Loucy (cell line): ENCODE results near the gene ALG8.

Source experiments
- H2AFZ ChIP-seq: fragments of 200-600 bp; sonication (generic); 2 replicates; pipeline ENCODE4 v1.6.0; 2016; ENCODE audit warnings: antibody characterized with exemption, mild to moderate bottlenecking, low read length, moderate library complexity
- H3F3A ChIP-seq: fragments of 200-600 bp; 2 replicates; pipeline ENCODE4 v1.6.0; 2016; ENCODE audit warnings: antibody characterized with exemption, low read depth, mild to moderate bottlenecking
- H3K27me3 ChIP-seq: fragments of 200-600 bp; sonication (generic); 2 replicates; pipeline ENCODE4 v1.6.1; 2014; ENCODE audit warnings: low read length, mild to moderate bottlenecking; ENCODE audit not compliant: insufficient read depth, poor library complexity, severe bottlenecking
- H3K36me3 ChIP-seq: fragments of 200-600 bp; sonication (generic); 2 replicates; pipeline ENCODE4 v1.6.1; 2016; ENCODE audit warnings: low read length; ENCODE audit not compliant: insufficient read depth
- H3K4me1 ChIP-seq: fragments of 200-600 bp; sonication (generic); 2 replicates; pipeline ENCODE4 v1.5.1; 2014; ENCODE audit warnings: low read length, mild to moderate bottlenecking; ENCODE audit not compliant: insufficient read depth, poor library complexity, severe bottlenecking
- H3K4me2 ChIP-seq: fragments of 200-600 bp; sonication (generic); 2 replicates; pipeline ENCODE4 v1.6.0; 2014; ENCODE audit warnings: antibody characterized with exemption, low read length, low read depth, mild to moderate bottlenecking; ENCODE audit not compliant: poor library complexity, severe bottlenecking
- H3K4me3 ChIP-seq: fragments of 200-600 bp; sonication (generic); 2 replicates; pipeline ENCODE4 v1.5.1; 2014; ENCODE audit warnings: low read length, mild to moderate bottlenecking, mixed read lengths; ENCODE audit not compliant: poor library complexity, severe bottlenecking
- H3K79me2 ChIP-seq: fragments of 200-600 bp; sonication (generic); 2 replicates; pipeline ENCODE4 v1.6.1; 2014; ENCODE audit warnings: low read length; ENCODE audit not compliant: insufficient read depth
- H3K9ac ChIP-seq: fragments of 200-600 bp; sonication (generic); 2 replicates; pipeline ENCODE4 v1.6.0; 2014; ENCODE audit warnings: mild to moderate bottlenecking, low read depth, low read length, moderate library complexity; ENCODE audit not compliant: poor library complexity, severe bottlenecking
- H3K9me2 ChIP-seq: fragments of 200-600 bp; sonication (generic); replicated peaks from 2 replicates; pipeline ENCODE4 v1.6.1; 2016; ENCODE audit warnings: low read depth, low read length, mixed read lengths
- H3K9me3 ChIP-seq: fragments of 200-600 bp; sonication (generic); 2 replicates; pipeline ENCODE4 v1.6.1; 2014; ENCODE audit warnings: mild to moderate bottlenecking, antibody characterized with exemption, low read length, low read depth; ENCODE audit not compliant: insufficient read depth
- H4K20me1 ChIP-seq: fragments of 200-600 bp; sonication (generic); 2 replicates; pipeline ENCODE4 v1.6.0; 2014; ENCODE audit warnings: antibody characterized with exemption, low read length, mild to moderate bottlenecking; ENCODE audit not compliant: insufficient read depth, poor library complexity, severe bottlenecking
- EZH2phosphoT487 ChIP-seq: fragments of 200-600 bp; IDR thresholded peaks from 2 replicates; pipeline ENCODE4 v1.6.1; 2018; ENCODE audit warnings: antibody characterized with exemption, mild to moderate bottlenecking, moderate library complexity, borderline replicate concordance
- TF ChIP-seq, protein P1 (sequence below): fragments of 200-600 bp; sonication (generic); conservative IDR thresholded peaks from 2 replicates; pipeline ENCODE4 v1.5.1; 2014; ENCODE audit warnings: mild to moderate bottlenecking, antibody characterized with exemption, low read length

Gene ALG8

DNA sequence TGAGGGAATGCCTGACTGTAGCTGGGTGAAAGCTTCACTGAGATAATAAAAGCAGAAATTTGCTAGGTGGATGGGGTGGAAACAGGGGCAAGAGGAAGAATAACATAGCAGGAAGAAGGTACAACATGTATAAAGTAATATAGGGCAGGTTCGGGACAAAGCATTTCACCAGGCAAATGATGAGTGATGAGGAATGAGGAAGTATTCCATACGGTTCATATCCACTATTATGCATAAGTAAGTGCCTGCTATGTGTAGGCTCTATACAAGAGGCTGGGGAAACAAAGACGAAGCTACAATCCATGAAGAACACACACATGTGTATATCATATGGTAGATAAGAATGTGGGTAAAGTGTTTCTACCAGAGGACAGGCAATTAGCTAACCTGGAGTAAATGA, 67.7 kb downstream of the ALG8 start:
- Histone ChIP-seq H3K4me2 (peak overlapping the region; percentile 31), H3K9ac (no peak overlapping the region), H3K9me2 (no peaks in the 10 kb centered on the region), H3K79me2 (peaks cover 70% of the 10 kb centered on the region), H3F3A (no peaks in the 10 kb centered on the region), H3K27me3 (no peaks in the 10 kb centered on the region), H3K36me3 (peaks cover 52% of the 10 kb centered on the region; the same call in 1 of the 2 replicates), H2AFZ (no peak overlapping the region), H4K20me1 (peaks cover 44% of the 10 kb centered on the region), H3K4me1 (peaks cover 26% of the 10 kb centered on the region), H3K4me3 (no peak overlapping the region), H3K9me3 (no peaks in the 10 kb centered on the region)
- TF ChIP-seq, protein P1, sequence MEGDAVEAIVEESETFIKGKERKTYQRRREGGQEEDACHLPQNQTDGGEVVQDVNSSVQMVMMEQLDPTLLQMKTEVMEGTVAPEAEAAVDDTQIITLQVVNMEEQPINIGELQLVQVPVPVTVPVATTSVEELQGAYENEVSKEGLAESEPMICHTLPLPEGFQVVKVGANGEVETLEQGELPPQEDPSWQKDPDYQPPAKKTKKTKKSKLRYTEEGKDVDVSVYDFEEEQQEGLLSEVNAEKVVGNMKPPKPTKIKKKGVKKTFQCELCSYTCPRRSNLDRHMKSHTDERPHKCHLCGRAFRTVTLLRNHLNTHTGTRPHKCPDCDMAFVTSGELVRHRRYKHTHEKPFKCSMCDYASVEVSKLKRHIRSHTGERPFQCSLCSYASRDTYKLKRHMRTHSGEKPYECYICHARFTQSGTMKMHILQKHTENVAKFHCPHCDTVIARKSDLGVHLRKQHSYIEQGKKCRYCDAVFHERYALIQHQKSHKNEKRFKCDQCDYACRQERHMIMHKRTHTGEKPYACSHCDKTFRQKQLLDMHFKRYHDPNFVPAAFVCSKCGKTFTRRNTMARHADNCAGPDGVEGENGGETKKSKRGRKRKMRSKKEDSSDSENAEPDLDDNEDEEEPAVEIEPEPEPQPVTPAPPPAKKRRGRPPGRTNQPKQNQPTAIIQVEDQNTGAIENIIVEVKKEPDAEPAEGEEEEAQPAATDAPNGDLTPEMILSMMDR = no peak
- no peak for TF ChIP-seq EZH2phosphoT487

DNA sequence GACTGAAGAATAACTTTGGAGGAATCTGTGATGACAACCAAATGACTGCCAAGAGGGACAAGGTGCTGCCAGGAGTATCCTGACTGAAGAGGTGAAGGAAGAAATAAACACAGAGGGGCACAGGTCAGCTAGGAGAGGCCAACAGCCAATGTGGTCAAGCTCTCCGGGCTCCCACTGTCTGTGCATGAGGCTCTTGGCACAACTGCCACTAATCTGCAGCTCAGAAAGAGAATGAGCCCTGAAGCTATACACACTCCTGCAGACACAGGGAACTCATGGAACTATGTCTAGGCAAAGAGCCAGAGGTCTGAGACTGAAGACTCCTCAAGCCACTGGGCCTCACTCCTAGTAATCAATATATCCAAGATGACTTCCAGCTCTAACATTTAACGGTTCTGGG, 68.8 kb downstream of the ALG8 start:
- H3K9ac ChIP-seq = no peak overlapping the region
- no peak overlapping the region for H3K4me3 ChIP-seq
- no peaks in the 10 kb centered on the region for H3K27me3 ChIP-seq
- peaks cover 17% of the 10 kb centered on the region for H3K4me1 ChIP-seq
- no peaks in the 10 kb centered on the region for H3K9me2 ChIP-seq
- peaks cover 34% of the 10 kb centered on the region for H4K20me1 ChIP-seq
- TF ChIP-seq EZH2phosphoT487 = no peak
- TF ChIP-seq, protein P1 = no peak
- no peak overlapping the region for H3K4me2 ChIP-seq
- H3K36me3 ChIP-seq = peaks cover 52% of the 10 kb centered on the region; the same call in 1 of the 2 replicates
- H3K9me3 ChIP-seq = no peaks in the 10 kb centered on the region
- peaks cover 59% of the 10 kb centered on the region for H3K79me2 ChIP-seq
- no peaks in the 10 kb centered on the region for H3F3A ChIP-seq
- H2AFZ ChIP-seq = no peak overlapping the region

DNA sequence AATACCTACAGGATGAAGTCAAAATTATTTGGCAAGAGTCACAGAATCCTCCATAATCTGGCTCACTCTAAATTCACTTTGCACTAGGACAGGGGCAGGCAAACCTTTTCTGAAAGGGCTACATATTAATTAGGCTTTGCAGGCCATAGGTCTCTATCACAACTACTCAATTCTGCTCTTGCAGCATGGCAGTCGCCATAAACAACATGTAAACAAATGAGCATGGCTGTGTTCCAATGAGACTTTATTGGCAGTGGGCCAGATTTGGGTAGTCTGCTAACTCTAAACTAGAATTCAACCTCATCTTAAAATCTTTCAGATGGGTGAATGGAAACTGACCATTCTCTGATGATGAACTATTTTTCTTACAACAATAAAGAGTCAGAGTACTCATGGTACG, 70.0 kb downstream of the ALG8 start:
- H3K9me2 ChIP-seq = no peaks in the 10 kb centered on the region

More for the DNA sequence above, 70.0 kb downstream of the ALG8 start:
- Histone ChIP-seq H3K4me3 (no peak overlapping the region), H2AFZ (no peak overlapping the region), H3K4me2 (no peak overlapping the region), H4K20me1 (peaks cover 23% of the 10 kb centered on the region), H3K9me3 (no peaks in the 10 kb centered on the region), H3K9ac (no peak overlapping the region), H3F3A (no peaks in the 10 kb centered on the region), H3K4me1 (peaks cover 8% of the 10 kb centered on the region), H3K36me3 (peaks cover 52% of the 10 kb centered on the region; the same call in 1 of the 2 replicates), H3K79me2 (peaks cover 48% of the 10 kb centered on the region), H3K27me3 (no peaks in the 10 kb centered on the region)
- TF ChIP-seq EZH2phosphoT487 = no peak
- TF ChIP-seq, protein P1 = no peak
